HepG2 (cell line): ENCODE measurements around the gene ADRA1B. TPM values are rescaled to one million over a fixed set of nuclear protein-coding genes. Genes with fewer than 3 reads are reported as not detected.

Experiments used
- ATAC-seq: fragments of 200-7000 bp; cut with Tn5 transposase; 3 replicates; pipeline ENCODE4 v1.9.1; 2020; ENCODE audit warnings: mild to moderate bottlenecking, moderate library complexity
- BruUV-seq: library from RNA; stranded (reverse); fragments of 400-500 nt; replicated peaks from 2 replicates; lab custom pipeline; 2021; lab: Mats Ljungman, UMichigan
- CTCF ChIA-PET: fragments of 300-600 bp; formaldehyde crosslinking; extraction: SDS; loops from one replicate; lab custom pipeline; 2021; ENCODE audit warnings: low total read pairs, inconsistent platforms, low intra/inter-chr PET ratio; lab: Yijun Ruan, JAX
- POLR2A ChIA-PET: fragments of 350-600 bp; sonication (Branson Sonifier 250); formaldehyde crosslinking; loops from one replicate; lab custom pipeline; 2020; ENCODE audit warnings: antibody characterized with exemption, inconsistent platforms; lab: Yijun Ruan, JAX
- DNase-seq: peaks from one replicate; pipeline ENCODE4 v3.0.0-alpha.2; 2015; ENCODE audit warnings: low spot score
- FAIRE-seq: peaks from 3 replicates; lab custom pipeline; 2011; peaks lifted over from hg19 to GRCh38; lab: Jason Lieb, UNC
- H2AFZ ChIP-seq: one replicate; pipeline ENCODE4 v1.6.1; 2011; ENCODE audit warnings: low read length, inconsistent platforms
- H3K27ac ChIP-seq: fragments of 300-600 bp; 3 replicates; pipeline ENCODE4 v1.8.0; 2011; ENCODE audit warnings: mixed run types, mild to moderate bottlenecking, mixed read lengths, low read length, inconsistent platforms; ENCODE audit not compliant: insufficient read depth; ENCODE audit errors: extremely low read length
- H3K27me3 ChIP-seq, 2 experiments: fragments of 200-600 bp in 1 of 2; 2 replicates in 1 of 2; 3 replicates in 1 of 2; pipeline versions ENCODE4 v1.6.0 to v1.8.0; 2011; ENCODE audit warnings: low read length in 2 of 2, mild to moderate bottlenecking in 2 of 2, moderate library complexity in 2 of 2, inconsistent platforms in 1 of 2; ENCODE audit not compliant: insufficient read depth in 2 of 2, control insufficient read depth in 1 of 2
- H3K36me3 ChIP-seq, 2 experiments: fragments of 200-600 bp in 1 of 2; replicated peaks in 1 of 2; 2 replicates in 1 of 2; 3 replicates in 1 of 2; pipeline versions ENCODE4 v1.5.1 to v1.8.0; 2011; ENCODE audit warnings: low read length in 2 of 2, inconsistent platforms in 1 of 2; ENCODE audit not compliant: insufficient read depth in 2 of 2, control insufficient read depth in 1 of 2
- H3K4me1 ChIP-seq: 2 replicates; pipeline ENCODE4 v1.5.1; 2012; ENCODE audit warnings: low read length, inconsistent platforms; ENCODE audit not compliant: insufficient read depth
- H3K4me2 ChIP-seq: 2 replicates; pipeline ENCODE4 v1.6.0; 2011; ENCODE audit warnings: low read depth, low read length, inconsistent platforms
- H3K4me3 ChIP-seq, 3 experiments: fragments of 200-600 bp in 1 of 3; sonication (generic), shearing (Covaris generic) in 1 of 3; replicated peaks in 1 of 3; 2 replicates each; pipeline ENCODE4 v1.5.1; 2011 to 2016; ENCODE audit warnings: low read length in 3 of 3, inconsistent platforms in 2 of 3, low read depth in 2 of 3, mild to moderate bottlenecking in 2 of 3, control low read depth in 1 of 3, mixed read lengths in 1 of 3; ENCODE audit not compliant: insufficient read depth in 1 of 3
- H3K79me2 ChIP-seq: one replicate; pipeline ENCODE4 v1.6.1; 2011; ENCODE audit warnings: low read length, inconsistent platforms; ENCODE audit not compliant: insufficient read depth
- H3K9ac ChIP-seq: 2 replicates; pipeline ENCODE4 v1.6.0; 2011; ENCODE audit warnings: mild to moderate bottlenecking, low read depth, low read length, inconsistent platforms; ENCODE audit not compliant: insufficient read depth
- H3K9me3 ChIP-seq: 2 replicates; pipeline ENCODE4 v1.5.1; 2012; ENCODE audit warnings: mild to moderate bottlenecking, low read length
- H4K20me1 ChIP-seq: 2 replicates; pipeline ENCODE4 v1.6.0; 2011; ENCODE audit warnings: inconsistent platforms, mild to moderate bottlenecking, low read length, moderate library complexity; ENCODE audit not compliant: insufficient read depth
- FOXP1 ChIP-seq, 2 experiments: fragments of 450-650 bp in 1 of 2; IDR thresholded peaks; 2 replicates each; pipeline ENCODE4 v1.6.1; 2017 to 2018; ENCODE audit warnings: antibody characterized with exemption in 1 of 2
- HMG20A ChIP-seq: IDR thresholded peaks from 2 replicates; pipeline ENCODE4 v1.6.1; 2016; ENCODE audit warnings: borderline replicate concordance
- KLF15 ChIP-seq: sonication (generic); formaldehyde crosslinking; IDR thresholded peaks from 2 replicates; pipeline ENCODE4 v1.8.1; 2023; ENCODE audit warnings: borderline replicate concordance, mild to moderate bottlenecking, inconsistent platforms, missing genetic modification reagents, mixed read lengths
- MTF1 ChIP-seq: sonication (generic); formaldehyde crosslinking; IDR thresholded peaks from 2 replicates; pipeline ENCODE4 v1.5.0; 2020; ENCODE audit warnings: missing genetic modification reagents
- PHF21A ChIP-seq: sonication (generic); formaldehyde crosslinking; IDR thresholded peaks from 2 replicates; pipeline ENCODE4 v1.5.0; 2020; ENCODE audit warnings: mild to moderate bottlenecking, missing genetic modification reagents
- ZFP90 ChIP-seq: sonication (generic); formaldehyde crosslinking; IDR thresholded peaks from 2 replicates; pipeline ENCODE4 v1.8.0; 2022; ENCODE audit warnings: missing genetic modification reagents, mild to moderate bottlenecking, inconsistent platforms, borderline replicate concordance
- ZNF160 ChIP-seq: sonication (generic); formaldehyde crosslinking; IDR thresholded peaks from 2 replicates; pipeline ENCODE4 v1.8.0; 2022; ENCODE audit warnings: mild to moderate bottlenecking, inconsistent platforms, missing genetic modification reagents
- ZNF430 ChIP-seq: sonication (generic); formaldehyde crosslinking; IDR thresholded peaks from 2 replicates; pipeline ENCODE4 v1.9.0; 2021; ENCODE audit warnings: mild to moderate bottlenecking, missing genetic modification reagents
- in situ Hi-C: cut with HindIII; loops from 2 replicates; pipeline ENCODE4 v1.10.0; 2017; ENCODE audit warnings: low pct_unique_long_range_greater_than_20kb; ENCODE audit not compliant: extremely low pct_ligation_motif_present
- intact Hi-C: fragments of 100-400 bp; cut with micrococcal nuclease; formaldehyde crosslinking; loops from one replicate; pipeline ENCODE4 v1.10.0; 2022; ENCODE audit not compliant: unreplicated experiment
- polyA plus RNA-seq, 8 experiments: library from polyadenylated mRNA; depleted of rRNA in 3 of 8; stranded (reverse) in 7 of 8; unstranded in 1 of 8; fragments of >200 nt; fragmentation: Illumina TruSeq in 4 of 8; extraction: Trizol in 4 of 8; gene quantifications; 2 replicates each; pipeline versions ENCODE4 v1.2.1 to v1.2.3, GENCODE V29; 2011 to 2016; ENCODE audit warnings: low read depth in 4 of 8, missing spikeins in 1 of 8, mixed read lengths in 1 of 8; ENCODE audit not compliant: insufficient read depth in 1 of 8
- total RNA-seq, 5 experiments: library from RNA; depleted of rRNA; stranded (reverse); fragments of >200 nt; fragmentation: Illumina TruSeq; extraction: Trizol; gene quantifications; 2 replicates each; pipeline ENCODE4 v1.2.3, GENCODE V29; 2016; ENCODE audit warnings: low read depth in 1 of 5
- TF ChIP-seq, protein P1 (sequence below): sonication (generic); formaldehyde crosslinking; conservative IDR thresholded peaks from 2 replicates; pipeline ENCODE4 v1.4.0; 2020; ENCODE audit warnings: missing genetic modification reagents
- TF ChIP-seq, protein P2 (sequence below): IDR thresholded peaks from 2 replicates; pipeline ENCODE4 v1.6.1; 2016; ENCODE audit warnings: low read depth, control low read depth
- TF ChIP-seq, protein P3 (sequence below): sonication (generic); formaldehyde crosslinking; IDR thresholded peaks from 2 replicates; pipeline ENCODE4 v1.8.0; 2022; ENCODE audit warnings: missing genetic modification reagents, mild to moderate bottlenecking, moderate library complexity, borderline replicate concordance
- TF ChIP-seq, protein P4 (sequence below): fragments of 450-650 bp; IDR thresholded peaks from 2 replicates; pipeline ENCODE4 v1.6.1; 2017; ENCODE audit warnings: mild to moderate bottlenecking
- TF ChIP-seq, protein P5 (sequence below): sonication (generic); formaldehyde crosslinking; IDR thresholded peaks from 2 replicates; pipeline ENCODE4 v1.8.1; 2022; ENCODE audit warnings: low read depth, mild to moderate bottlenecking, missing genetic modification reagents

The ADRA1B gene
- total and polyA plus RNA-seq, 2 of the 13 experiments (the other 11 are each of a cell fraction or from before 2014, with no cell fraction given), result not detected

DNA sequence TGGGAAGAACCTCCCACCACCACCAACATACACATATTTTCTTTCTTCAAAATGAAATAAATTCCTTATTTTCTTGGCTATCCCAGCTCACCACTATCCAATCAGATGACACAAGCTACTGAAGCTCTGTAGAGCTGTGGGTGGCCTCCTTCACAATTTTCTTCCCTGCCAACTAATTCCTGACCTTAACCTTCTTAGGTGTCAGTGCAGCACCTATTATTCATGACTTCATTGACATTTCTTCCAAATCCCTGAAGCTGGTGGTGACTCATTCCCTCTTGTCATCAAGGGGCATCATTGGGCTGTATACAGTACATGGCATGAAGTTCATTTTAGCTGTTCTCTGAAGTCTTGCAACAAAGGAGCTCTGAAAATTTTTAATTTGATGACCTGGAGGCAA is 42.0 kb upstream of the ADRA1B start:
- DNase-seq (no peak), FAIRE-seq (no peak), ATAC-seq (no peak)
- Histone ChIP-seq H2AFZ (no peak overlapping the region), H4K20me1 (no peaks in the 10 kb centered on the region), H3K79me2 (no peaks in the 10 kb centered on the region), H3K9ac (no peak overlapping the region), H3K9me3 (no peaks in the 10 kb centered on the region), H3K4me2 (no peak overlapping the region), H3K27ac (no peak overlapping the region), H3K4me3 (no peak overlapping the region), H3K27me3 (peaks cover 0 to 8% of the 10 kb centered on the region in 2 experiments; a peak in 2 of 5 replicates), H3K36me3 (no peaks in the 10 kb centered on the region), H3K4me1 (no peaks in the 10 kb centered on the region)
- CTCF ChIA-PET, result no interaction called here
- BruUV-seq, result no TSS peak
- POLR2A ChIA-PET, result no interaction called here
- in situ Hi-C loops (no loop called here), intact Hi-C loops (no loop called here)
- TF ChIP-seq ZFP90 (CRISPR knock-in tag), result no peak
- TF ChIP-seq FOXP1 (IDR thresholded peaks at IDR 0.05), result no peak
- no peak for TF ChIP-seq FOXP1 (CRISPR knock-in tag; IDR thresholded peaks at IDR 0.05)
- TF ChIP-seq, protein P1, sequence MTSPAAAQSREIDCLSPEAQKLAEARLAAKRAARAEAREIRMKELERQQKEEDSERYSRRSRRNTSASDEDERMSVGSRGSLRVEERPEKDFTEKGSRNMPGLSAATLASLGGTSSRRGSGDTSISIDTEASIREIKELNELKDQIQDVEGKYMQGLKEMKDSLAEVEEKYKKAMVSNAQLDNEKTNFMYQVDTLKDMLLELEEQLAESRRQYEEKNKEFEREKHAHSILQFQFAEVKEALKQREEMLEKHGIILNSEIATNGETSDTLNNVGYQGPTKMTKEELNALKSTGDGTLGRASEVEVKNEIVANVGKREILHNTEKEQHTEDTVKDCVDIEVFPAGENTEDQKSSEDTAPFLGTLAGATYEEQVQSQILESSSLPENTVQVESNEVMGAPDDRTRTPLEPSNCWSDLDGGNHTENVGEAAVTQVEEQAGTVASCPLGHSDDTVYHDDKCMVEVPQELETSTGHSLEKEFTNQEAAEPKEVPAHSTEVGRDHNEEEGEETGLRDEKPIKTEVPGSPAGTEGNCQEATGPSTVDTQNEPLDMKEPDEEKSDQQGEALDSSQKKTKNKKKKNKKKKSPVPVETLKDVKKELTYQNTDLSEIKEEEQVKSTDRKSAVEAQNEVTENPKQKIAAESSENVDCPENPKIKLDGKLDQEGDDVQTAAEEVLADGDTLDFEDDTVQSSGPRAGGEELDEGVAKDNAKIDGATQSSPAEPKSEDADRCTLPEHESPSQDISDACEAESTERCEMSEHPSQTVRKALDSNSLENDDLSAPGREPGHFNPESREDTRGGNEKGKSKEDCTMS (CRISPR knock-in tag), result no peak
- TF ChIP-seq ZNF160 (CRISPR knock-in tag), result no peak
- TF ChIP-seq HMG20A, result no peak
- TF ChIP-seq, protein P2, sequence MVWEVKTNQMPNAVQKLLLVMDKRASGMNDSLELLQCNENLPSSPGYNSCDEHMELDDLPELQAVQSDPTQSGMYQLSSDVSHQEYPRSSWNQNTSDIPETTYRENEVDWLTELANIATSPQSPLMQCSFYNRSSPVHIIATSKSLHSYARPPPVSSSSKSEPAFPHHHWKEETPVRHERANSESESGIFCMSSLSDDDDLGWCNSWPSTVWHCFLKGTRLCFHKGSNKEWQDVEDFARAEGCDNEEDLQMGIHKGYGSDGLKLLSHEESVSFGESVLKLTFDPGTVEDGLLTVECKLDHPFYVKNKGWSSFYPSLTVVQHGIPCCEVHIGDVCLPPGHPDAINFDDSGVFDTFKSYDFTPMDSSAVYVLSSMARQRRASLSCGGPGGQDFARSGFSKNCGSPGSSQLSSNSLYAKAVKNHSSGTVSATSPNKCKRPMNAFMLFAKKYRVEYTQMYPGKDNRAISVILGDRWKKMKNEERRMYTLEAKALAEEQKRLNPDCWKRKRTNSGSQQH (CRISPR knock-in tag), result no peak
- TF ChIP-seq KLF15 (CRISPR knock-in tag), result no peak
- no peak for TF ChIP-seq MTF1 (CRISPR knock-in tag)
- no peak for TF ChIP-seq ZNF430 (CRISPR knock-in tag)
- TF ChIP-seq PHF21A (CRISPR knock-in tag), result no peak
- TF ChIP-seq, protein P3, sequence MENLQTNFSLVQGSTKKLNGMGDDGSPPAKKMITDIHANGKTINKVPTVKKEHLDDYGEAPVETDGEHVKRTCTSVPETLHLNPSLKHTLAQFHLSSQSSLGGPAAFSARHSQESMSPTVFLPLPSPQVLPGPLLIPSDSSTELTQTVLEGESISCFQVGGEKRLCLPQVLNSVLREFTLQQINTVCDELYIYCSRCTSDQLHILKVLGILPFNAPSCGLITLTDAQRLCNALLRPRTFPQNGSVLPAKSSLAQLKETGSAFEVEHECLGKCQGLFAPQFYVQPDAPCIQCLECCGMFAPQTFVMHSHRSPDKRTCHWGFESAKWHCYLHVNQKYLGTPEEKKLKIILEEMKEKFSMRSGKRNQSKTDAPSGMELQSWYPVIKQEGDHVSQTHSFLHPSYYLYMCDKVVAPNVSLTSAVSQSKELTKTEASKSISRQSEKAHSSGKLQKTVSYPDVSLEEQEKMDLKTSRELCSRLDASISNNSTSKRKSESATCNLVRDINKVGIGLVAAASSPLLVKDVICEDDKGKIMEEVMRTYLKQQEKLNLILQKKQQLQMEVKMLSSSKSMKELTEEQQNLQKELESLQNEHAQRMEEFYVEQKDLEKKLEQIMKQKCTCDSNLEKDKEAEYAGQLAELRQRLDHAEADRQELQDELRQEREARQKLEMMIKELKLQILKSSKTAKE (CRISPR knock-in tag), result no peak
- TF ChIP-seq, protein P4, sequence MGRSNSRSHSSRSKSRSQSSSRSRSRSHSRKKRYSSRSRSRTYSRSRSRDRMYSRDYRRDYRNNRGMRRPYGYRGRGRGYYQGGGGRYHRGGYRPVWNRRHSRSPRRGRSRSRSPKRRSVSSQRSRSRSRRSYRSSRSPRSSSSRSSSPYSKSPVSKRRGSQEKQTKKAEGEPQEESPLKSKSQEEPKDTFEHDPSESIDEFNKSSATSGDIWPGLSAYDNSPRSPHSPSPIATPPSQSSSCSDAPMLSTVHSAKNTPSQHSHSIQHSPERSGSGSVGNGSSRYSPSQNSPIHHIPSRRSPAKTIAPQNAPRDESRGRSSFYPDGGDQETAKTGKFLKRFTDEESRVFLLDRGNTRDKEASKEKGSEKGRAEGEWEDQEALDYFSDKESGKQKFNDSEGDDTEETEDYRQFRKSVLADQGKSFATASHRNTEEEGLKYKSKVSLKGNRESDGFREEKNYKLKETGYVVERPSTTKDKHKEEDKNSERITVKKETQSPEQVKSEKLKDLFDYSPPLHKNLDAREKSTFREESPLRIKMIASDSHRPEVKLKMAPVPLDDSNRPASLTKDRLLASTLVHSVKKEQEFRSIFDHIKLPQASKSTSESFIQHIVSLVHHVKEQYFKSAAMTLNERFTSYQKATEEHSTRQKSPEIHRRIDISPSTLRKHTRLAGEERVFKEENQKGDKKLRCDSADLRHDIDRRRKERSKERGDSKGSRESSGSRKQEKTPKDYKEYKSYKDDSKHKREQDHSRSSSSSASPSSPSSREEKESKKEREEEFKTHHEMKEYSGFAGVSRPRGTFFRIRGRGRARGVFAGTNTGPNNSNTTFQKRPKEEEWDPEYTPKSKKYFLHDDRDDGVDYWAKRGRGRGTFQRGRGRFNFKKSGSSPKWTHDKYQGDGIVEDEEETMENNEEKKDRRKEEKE, result no peak
- TF ChIP-seq, protein P5, sequence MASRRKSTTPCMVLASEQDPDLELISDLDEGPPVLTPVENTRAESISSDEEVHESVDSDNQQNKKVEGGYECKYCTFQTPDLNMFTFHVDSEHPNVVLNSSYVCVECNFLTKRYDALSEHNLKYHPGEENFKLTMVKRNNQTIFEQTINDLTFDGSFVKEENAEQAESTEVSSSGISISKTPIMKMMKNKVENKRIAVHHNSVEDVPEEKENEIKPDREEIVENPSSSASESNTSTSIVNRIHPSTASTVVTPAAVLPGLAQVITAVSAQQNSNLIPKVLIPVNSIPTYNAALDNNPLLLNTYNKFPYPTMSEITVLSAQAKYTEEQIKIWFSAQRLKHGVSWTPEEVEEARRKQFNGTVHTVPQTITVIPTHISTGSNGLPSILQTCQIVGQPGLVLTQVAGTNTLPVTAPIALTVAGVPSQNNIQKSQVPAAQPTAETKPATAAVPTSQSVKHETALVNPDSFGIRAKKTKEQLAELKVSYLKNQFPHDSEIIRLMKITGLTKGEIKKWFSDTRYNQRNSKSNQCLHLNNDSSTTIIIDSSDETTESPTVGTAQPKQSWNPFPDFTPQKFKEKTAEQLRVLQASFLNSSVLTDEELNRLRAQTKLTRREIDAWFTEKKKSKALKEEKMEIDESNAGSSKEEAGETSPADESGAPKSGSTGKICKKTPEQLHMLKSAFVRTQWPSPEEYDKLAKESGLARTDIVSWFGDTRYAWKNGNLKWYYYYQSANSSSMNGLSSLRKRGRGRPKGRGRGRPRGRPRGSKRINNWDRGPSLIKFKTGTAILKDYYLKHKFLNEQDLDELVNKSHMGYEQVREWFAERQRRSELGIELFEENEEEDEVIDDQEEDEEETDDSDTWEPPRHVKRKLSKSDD (CRISPR knock-in tag), result no peak
